ENCODE results near the gene ITGAL. TPM values are rescaled to one million over a fixed set of nuclear protein-coding genes. Genes with fewer than 3 reads are reported as not detected.

The ITGAL gene
- total and polyA plus RNA-seq, 2 of the 13 experiments (the other 11 are each of a cell fraction or from before 2014, with no cell fraction given), result 0.86 to 1.2 TPM

- FAIRE-seq (peak; percentile 89), ATAC-seq (peak; percentile 77), DNase-seq (ENCODE audit: low spot score) (peak; percentile 97)
- ChIA-PET CTCF (ENCODE audit: low intra/inter-chr PET ratio, low total read pairs) (no interaction called here), POLR2A (interaction anchor here (1.0 to 4.6 kb wide), 13 partner anchors 10 to 162 kb away, joined by 3 to 29 read pairs (median 8); partner anchors contain the start of genes DCTPP1, ZNF688, ZNF689 and ZNF747)
- H3K27ac ChIP-seq (ENCODE audit: extremely low read length, insufficient read depth, low read length), result peak overlapping the region; percentile 95
- peak overlapping the region; percentile 70 for H3K4me2 ChIP-seq (ENCODE audit: low read depth, low read length)
- peak overlapping the region in 2 of 3 experiments; percentile 5 to 39; a peak in 2 of 6 replicates for H3K4me3 ChIP-seq (replicated peaks in 1 of 3; ENCODE audit: insufficient read depth in 1 of 3, low read depth in 2 of 3, low read length in 3 of 3)
- H4K20me1 ChIP-seq (ENCODE audit: insufficient read depth, low read length), result peaks cover 24% of the 10 kb centered on the region
- no peaks in the 10 kb centered on the region for H3K9me3 ChIP-seq (ENCODE audit: low read length)
- 1% methylated on average over 12 of the region's 12 CpGs for WGBS (ENCODE audit: low lambda C conversion rate)
- H3K4me1 ChIP-seq (ENCODE audit: insufficient read depth, low read length), result peaks cover 92% of the 10 kb centered on the region
- H3K36me3 ChIP-seq (replicated peaks in 1 of 2; ENCODE audit: control insufficient read depth in 1 of 2, insufficient read depth in 2 of 2, low read length in 2 of 2), result no peaks in the 10 kb centered on the region; a peak in 2 of 5 replicates
- intact Hi-C loops (cut with micrococcal nuclease; ENCODE audit: unreplicated experiment) (loop anchor here (2.0 kb wide), 1 partner anchor 79 kb away; the partner anchor contains the start of gene ZNF768), in situ Hi-C loops (cut with HindIII; ENCODE audit: extremely low pct_ligation_motif_present, low pct_unique_long_range_greater_than_20kb) (no loop called here)
- no peaks in the 10 kb centered on the region; a peak in 1 of 5 replicates for H3K27me3 ChIP-seq (ENCODE audit: control insufficient read depth in 1 of 2, insufficient read depth in 2 of 2, low read length in 2 of 2)
- peak overlapping the region; percentile 65 for H3K9ac ChIP-seq (ENCODE audit: insufficient read depth, low read depth, low read length)
- no TSS peak for BruUV-seq (replicated peaks)
- peaks cover 27% of the 10 kb centered on the region for H3K79me2 ChIP-seq (ENCODE audit: insufficient read depth, low read length)
- no peak overlapping the region for H2AFZ ChIP-seq (ENCODE audit: low read length)
- peak; percentile 70; the same call in 1 of the 2 replicates for TF ChIP-seq HNF4G (IDR thresholded peaks at IDR 0.05; ENCODE audit: borderline replicate concordance, low read depth, low read length)
- TF ChIP-seq HNF4G (CRISPR knock-in tag; IDR thresholded peaks at IDR 0.05; ENCODE audit: borderline replicate concordance, low read depth), result peak; percentile 49; the same call in 1 of the 2 replicates
- TF ChIP-seq ZNF501 (CRISPR knock-in tag; IDR thresholded peaks at IDR 0.05), result peak; percentile 36; the same call in 1 of the 2 replicates
- TF ChIP-seq ZNF10 (CRISPR knock-in tag; IDR thresholded peaks at IDR 0.05; ENCODE audit: borderline replicate concordance, low read depth), result no peak
- 0 out of 2 replicates have a peak, but pooled peaks have one; percentile 9 for TF ChIP-seq HDAC1 (CRISPR knock-in tag; IDR thresholded peaks at IDR 0.05)
- TF ChIP-seq CHD4 (IDR thresholded peaks at IDR 0.05; ENCODE audit: borderline replicate concordance, low read length), result peak; percentile 91
- no peak for TF ChIP-seq KIAA2018 (CRISPR knock-in tag; IDR thresholded peaks at IDR 0.05; ENCODE audit: borderline replicate concordance)
- TF ChIP-seq ZEB1 (IDR thresholded peaks at IDR 0.05; ENCODE audit: insufficient replicate concordance, low read depth), result peak; percentile 81
- no peak; the same call in 1 of the 2 replicates for TF ChIP-seq KMT2A (CRISPR knock-in tag; IDR thresholded peaks at IDR 0.05)
- TF ChIP-seq ARNTL (CRISPR knock-in tag; IDR thresholded peaks at IDR 0.05), result peak; percentile 85
- TF ChIP-seq ZNF564 (CRISPR knock-in tag; IDR thresholded peaks at IDR 0.05), result 0 out of 2 replicates have a peak, but pooled peaks have one; percentile 35
- TF ChIP-seq AHR (CRISPR knock-in tag; IDR thresholded peaks at IDR 0.05), result no peak
- TF ChIP-seq MAFF (IDR thresholded peaks at IDR 0.05; ENCODE audit: low read depth, low read length), result 0 out of 2 replicates have a peak, but pooled peaks have one; percentile 2
- peak; percentile 22; the same call in 1 of the 2 replicates for TF ChIP-seq YEATS2 (CRISPR knock-in tag; IDR thresholded peaks at IDR 0.05; ENCODE audit: borderline replicate concordance)
- peak; percentile 71; the same call in 1 of the 2 replicates for TF ChIP-seq ZNF124 (CRISPR knock-in tag; IDR thresholded peaks at IDR 0.05)
- TF ChIP-seq MTA1 (CRISPR knock-in tag; IDR thresholded peaks at IDR 0.05; ENCODE audit: borderline replicate concordance), result 0 out of 2 replicates have a peak, but pooled peaks have one; percentile 48
Observed at GRCh38 chr16:30447512-30448226, 24.9 kb upstream of the ITGAL start.
